Nephron (organoid): Measurements from ENCODE around the gene TLK1.
A peak's percentile ranks its signal among the peaks of the same experiment; 100 is the strongest.

ENCODE experiments used
- H3K27ac Mint-ChIP-seq, 3 experiments: 2 replicates each; pipeline ENCODE4 v1.8.0; 2020; ENCODE audit warnings: mixed read lengths in 3 of 3, mild to moderate bottlenecking in 2 of 3, moderate library complexity in 1 of 3
- H3K27me3 Mint-ChIP-seq: 2 replicates; pipeline ENCODE4 v1.8.0; 2021; ENCODE audit warnings: low read depth, mild to moderate bottlenecking, moderate library complexity, mixed read lengths
- H3K36me3 Mint-ChIP-seq: 2 replicates; pipeline ENCODE4 v1.8.0; 2020; ENCODE audit warnings: low read depth, mixed read lengths
- H3K4me1 Mint-ChIP-seq: 2 replicates; pipeline ENCODE4 v1.8.0; 2020; ENCODE audit warnings: mixed read lengths
- H3K4me3 Mint-ChIP-seq, 3 experiments: 2 replicates each; pipeline ENCODE4 v1.8.0; 2020; ENCODE audit warnings: mild to moderate bottlenecking in 3 of 3, mixed read lengths in 3 of 3, moderate library complexity in 2 of 3
- H3K9me3 Mint-ChIP-seq: 2 replicates; pipeline ENCODE4 v1.8.0; 2020; ENCODE audit warnings: mixed read lengths
- TF ChIP-seq, protein P1 (sequence below), 3 experiments: fragments of 200-600 bp; sonication (generic); IDR thresholded peaks; one replicate each; pipeline ENCODE4 v1.5.0; 2021; ENCODE audit warnings: antibody characterized with exemption in 3 of 3; ENCODE audit not compliant: unreplicated experiment in 3 of 3

TLK1 gene

GRCh38 chr2:170984079-170984478, 176.6 kb downstream of the TLK1 start:
- H3K36me3 Mint-ChIP-seq, result peaks cover 16% of the 10 kb centered on the region
- no peak overlapping the region for H3K27ac Mint-ChIP-seq
- TF ChIP-seq, protein P1, sequence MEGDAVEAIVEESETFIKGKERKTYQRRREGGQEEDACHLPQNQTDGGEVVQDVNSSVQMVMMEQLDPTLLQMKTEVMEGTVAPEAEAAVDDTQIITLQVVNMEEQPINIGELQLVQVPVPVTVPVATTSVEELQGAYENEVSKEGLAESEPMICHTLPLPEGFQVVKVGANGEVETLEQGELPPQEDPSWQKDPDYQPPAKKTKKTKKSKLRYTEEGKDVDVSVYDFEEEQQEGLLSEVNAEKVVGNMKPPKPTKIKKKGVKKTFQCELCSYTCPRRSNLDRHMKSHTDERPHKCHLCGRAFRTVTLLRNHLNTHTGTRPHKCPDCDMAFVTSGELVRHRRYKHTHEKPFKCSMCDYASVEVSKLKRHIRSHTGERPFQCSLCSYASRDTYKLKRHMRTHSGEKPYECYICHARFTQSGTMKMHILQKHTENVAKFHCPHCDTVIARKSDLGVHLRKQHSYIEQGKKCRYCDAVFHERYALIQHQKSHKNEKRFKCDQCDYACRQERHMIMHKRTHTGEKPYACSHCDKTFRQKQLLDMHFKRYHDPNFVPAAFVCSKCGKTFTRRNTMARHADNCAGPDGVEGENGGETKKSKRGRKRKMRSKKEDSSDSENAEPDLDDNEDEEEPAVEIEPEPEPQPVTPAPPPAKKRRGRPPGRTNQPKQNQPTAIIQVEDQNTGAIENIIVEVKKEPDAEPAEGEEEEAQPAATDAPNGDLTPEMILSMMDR (IDR thresholded peaks at IDR 0.05; ENCODE audit: unreplicated experiment in 3 of 3), result no peak
- no peak overlapping the region for H3K4me3 Mint-ChIP-seq
- H3K4me1 Mint-ChIP-seq, result no peaks in the 10 kb centered on the region
- H3K27me3 Mint-ChIP-seq, result no peaks in the 10 kb centered on the region
- no peaks in the 10 kb centered on the region for H3K9me3 Mint-ChIP-seq

DNA sequence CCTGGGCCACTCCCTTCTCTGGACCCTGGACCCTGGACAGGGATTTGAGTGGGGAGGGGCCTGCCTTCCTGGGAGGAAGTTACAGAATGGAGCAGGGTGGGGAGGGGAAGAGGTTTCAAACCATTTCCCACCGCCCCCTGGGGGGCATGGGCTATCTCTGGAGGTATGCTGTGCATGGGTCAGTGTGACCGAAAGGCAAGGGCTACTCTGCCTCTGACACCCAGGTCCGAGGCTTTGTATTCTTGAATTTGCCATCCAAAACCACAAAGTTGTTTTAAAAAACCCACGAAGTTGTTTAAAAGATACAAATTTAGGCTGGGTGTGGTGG, 184.8 kb downstream of the TLK1 start:
- Mint-ChIP-seq H3K9me3 (no peaks in the 10 kb centered on the region), H3K27ac (no peak overlapping the region), H3K4me3 (no peak overlapping the region), H3K36me3 (no peaks in the 10 kb centered on the region), H3K27me3 (no peaks in the 10 kb centered on the region), H3K4me1 (peaks cover 14% of the 10 kb centered on the region)
- TF ChIP-seq, protein P1 (IDR thresholded peaks at IDR 0.05; ENCODE audit: unreplicated experiment in 3 of 3), result no peak

DNA sequence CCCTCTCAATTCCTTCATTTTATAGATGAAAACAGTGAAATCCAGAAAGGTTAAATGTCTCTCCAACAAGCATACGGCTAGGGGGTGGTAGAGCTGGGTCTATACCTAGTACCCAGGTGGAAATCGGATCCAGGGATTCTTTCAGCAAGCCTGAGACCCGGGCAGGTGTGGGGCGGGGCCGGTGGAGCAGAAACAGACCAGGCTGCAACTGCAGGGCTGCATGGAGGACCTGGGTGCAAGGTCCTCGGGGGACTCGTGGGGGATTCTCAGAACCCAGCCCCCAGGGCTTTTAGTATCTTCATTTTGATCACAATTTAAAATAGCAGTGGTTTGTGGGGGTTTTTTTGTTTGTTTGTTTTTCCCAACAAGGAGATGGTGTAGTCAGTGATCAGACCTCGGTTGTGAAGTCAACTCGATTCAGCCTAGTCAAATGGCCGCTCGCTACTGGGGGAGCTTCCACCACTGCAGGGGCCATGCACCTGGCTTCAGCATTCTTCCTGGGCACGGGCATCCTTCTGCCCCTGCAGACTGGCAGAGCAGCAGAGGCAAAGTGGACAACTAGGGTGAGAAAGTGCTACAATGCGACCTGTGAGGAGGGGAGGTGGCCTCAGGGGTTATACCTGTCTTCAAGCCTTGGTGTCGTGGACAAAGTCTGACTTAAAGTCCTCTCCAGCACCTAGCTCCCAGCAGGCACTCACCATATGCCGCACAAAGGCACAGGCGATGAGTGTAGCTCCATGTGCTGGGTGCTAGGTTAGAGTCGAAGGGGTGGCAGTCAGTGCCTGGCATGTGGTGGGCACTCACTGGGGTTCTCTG, 185.4 kb downstream of the TLK1 start:
- H3K4me1 Mint-ChIP-seq, result peaks cover 14% of the 10 kb centered on the region
- TF ChIP-seq, protein P1 (IDR thresholded peaks at IDR 0.05; ENCODE audit: unreplicated experiment in 3 of 3), result no peak
- no peaks in the 10 kb centered on the region for H3K36me3 Mint-ChIP-seq
- H3K27me3 Mint-ChIP-seq, result no peaks in the 10 kb centered on the region
- peak overlapping the region in 1 of 3 experiments; percentile 61 for H3K27ac Mint-ChIP-seq
- peak overlapping the region; percentile 18 to 70 (median 31) for H3K4me3 Mint-ChIP-seq
- no peaks in the 10 kb centered on the region for H3K9me3 Mint-ChIP-seq

DNA sequence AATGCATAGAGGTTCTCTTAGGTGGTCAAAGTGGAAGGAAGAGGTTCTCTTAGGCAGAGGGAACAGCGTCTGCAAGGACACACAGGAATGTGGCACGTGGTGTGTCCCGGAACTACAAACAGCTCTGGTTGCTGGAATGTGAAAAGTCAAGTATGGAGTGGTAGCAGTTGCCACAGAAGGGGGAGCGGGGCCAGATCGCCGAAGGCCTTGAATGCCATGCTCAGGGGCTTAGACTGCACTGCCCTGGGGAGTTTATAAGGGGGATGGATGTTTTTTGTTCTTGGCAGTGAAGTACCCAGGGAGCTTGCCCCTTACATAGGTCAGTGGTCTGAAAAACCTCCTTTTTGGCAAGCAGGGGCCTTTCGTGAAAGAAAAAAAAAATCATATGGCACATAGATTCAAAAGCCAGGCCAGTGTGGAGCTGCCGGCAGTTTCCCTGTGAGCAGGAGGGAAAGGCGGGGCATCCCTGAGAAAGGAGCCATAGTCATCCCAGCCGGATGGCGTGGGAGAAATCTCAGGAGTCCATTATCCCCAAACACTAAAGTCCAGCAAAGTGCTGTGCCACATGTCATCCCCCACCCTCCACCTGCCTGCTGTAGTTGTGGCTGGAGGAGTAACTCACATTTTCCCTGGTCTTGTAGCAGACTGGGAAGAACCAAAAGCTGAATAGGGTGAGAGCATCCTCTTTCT, 186.2 kb downstream of the TLK1 start:
- no peaks in the 10 kb centered on the region for H3K9me3 Mint-ChIP-seq
- no peaks in the 10 kb centered on the region for H3K36me3 Mint-ChIP-seq
- H3K27me3 Mint-ChIP-seq, result no peaks in the 10 kb centered on the region
- H3K4me3 Mint-ChIP-seq, result peak overlapping the region; percentile 46 to 70 (median 65)
- TF ChIP-seq, protein P1 (IDR thresholded peaks at IDR 0.05; ENCODE audit: unreplicated experiment in 3 of 3), result no peak
- peak overlapping the region; percentile 9 to 61 (median 16) for H3K27ac Mint-ChIP-seq
- peaks cover 14% of the 10 kb centered on the region for H3K4me1 Mint-ChIP-seq

GRCh38 chr2:170973492-170974303, 187.0 kb downstream of the TLK1 start:
- TF ChIP-seq, protein P1 (IDR thresholded peaks at IDR 0.05; ENCODE audit: unreplicated experiment in 3 of 3), result peak; percentile 97
- H3K4me3 Mint-ChIP-seq, result peak overlapping the region; percentile 75 to 84 (median 83)
- H3K4me1 Mint-ChIP-seq, result peaks cover 14% of the 10 kb centered on the region
- no peaks in the 10 kb centered on the region for H3K9me3 Mint-ChIP-seq
- no peaks in the 10 kb centered on the region for H3K27me3 Mint-ChIP-seq
- no peaks in the 10 kb centered on the region for H3K36me3 Mint-ChIP-seq
- H3K27ac Mint-ChIP-seq, result peak overlapping the region; percentile 9 to 79 (median 16)
